ENCODE results near the gene SPATA33. TPM values are rescaled to one million over a fixed set of nuclear protein-coding genes. Genes with fewer than 3 reads are reported as not detected.

The SPATA33 gene
- total RNA-seq, 2 experiments from 2014 or later, result 4.4 to 7.1 TPM

DNA sequence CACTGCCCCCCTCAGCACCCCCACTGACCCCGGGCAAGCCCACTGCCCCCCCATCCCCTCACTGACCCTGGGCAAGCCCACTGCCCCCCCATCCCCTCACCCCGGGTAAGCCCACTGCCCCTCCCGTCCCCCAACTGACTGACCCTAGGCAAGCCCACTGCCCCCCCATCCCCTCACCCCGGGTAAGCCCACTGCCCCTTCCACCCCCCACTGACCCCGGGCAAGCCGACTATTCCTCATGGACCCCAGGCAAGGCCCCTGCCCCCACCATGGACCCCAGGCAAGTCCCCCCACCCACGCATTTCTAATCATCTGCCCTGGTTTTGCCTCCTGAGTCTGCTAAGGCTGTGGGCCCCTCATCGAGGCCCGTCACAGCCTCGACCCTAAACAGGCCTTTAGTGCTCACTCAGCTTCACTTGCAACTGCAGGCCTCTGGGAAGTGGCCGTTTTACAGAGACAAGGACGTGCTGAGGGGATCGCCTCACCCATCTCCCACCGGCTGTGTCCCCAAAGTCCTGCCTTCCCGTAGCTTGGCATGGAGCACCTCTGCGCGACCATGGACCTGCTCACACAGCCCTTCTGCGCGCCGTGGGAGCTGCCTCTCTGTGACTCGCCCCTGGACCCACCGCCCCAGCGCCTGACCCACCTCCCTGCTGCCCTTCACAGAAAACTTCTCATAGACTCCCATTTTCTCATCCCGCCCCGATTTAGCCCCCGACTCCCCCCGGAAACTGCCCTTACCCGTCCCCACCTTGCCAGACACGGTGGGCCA lies 59.5 kb downstream of the SPATA33 start:
- H3K4me3 Mint-ChIP-seq, result peak overlapping the region; percentile 38
- H3K36me3 Mint-ChIP-seq (ENCODE audit: low read depth), result peaks cover 2% of the 10 kb centered on the region
- ATAC-seq (ENCODE audit: poor library complexity), result no peak
- Histone ChIP-seq H3K27ac (ENCODE audit: low read depth in 1 of 2, low read length in 2 of 2) (no peak overlapping the region), H3K36me3 (ENCODE audit: insufficient read depth, low read length) (no peaks in the 10 kb centered on the region), H3K9me3 (ENCODE audit: control insufficient read depth in 1 of 2, insufficient read depth in 1 of 2, low read length in 2 of 2) (no peaks in the 10 kb centered on the region), H3K4me3 (ENCODE audit: low read length) (no peak overlapping the region), H3K4me1 (ENCODE audit: insufficient read depth, low read length) (peaks cover 25% of the 10 kb centered on the region), H3K27me3 (ENCODE audit: control insufficient read depth in 1 of 2, insufficient read depth in 2 of 2, low read length in 2 of 2) (peaks cover 0 to under 1% of the 10 kb centered on the region in 2 experiments)
- TF ChIP-seq, protein P1, sequence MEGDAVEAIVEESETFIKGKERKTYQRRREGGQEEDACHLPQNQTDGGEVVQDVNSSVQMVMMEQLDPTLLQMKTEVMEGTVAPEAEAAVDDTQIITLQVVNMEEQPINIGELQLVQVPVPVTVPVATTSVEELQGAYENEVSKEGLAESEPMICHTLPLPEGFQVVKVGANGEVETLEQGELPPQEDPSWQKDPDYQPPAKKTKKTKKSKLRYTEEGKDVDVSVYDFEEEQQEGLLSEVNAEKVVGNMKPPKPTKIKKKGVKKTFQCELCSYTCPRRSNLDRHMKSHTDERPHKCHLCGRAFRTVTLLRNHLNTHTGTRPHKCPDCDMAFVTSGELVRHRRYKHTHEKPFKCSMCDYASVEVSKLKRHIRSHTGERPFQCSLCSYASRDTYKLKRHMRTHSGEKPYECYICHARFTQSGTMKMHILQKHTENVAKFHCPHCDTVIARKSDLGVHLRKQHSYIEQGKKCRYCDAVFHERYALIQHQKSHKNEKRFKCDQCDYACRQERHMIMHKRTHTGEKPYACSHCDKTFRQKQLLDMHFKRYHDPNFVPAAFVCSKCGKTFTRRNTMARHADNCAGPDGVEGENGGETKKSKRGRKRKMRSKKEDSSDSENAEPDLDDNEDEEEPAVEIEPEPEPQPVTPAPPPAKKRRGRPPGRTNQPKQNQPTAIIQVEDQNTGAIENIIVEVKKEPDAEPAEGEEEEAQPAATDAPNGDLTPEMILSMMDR (IDR thresholded peaks at IDR 0.05), result no peak
- no peak overlapping the region for H3K27ac Mint-ChIP-seq
- H3K27me3 Mint-ChIP-seq, result no peaks in the 10 kb centered on the region
- peak in 1 of 14 experiments; percentile 29 for DNase-seq
- CTCF ChIA-PET, result no interaction called here
- POLR2A ChIA-PET, result interaction anchor here (1.6 kb wide), 1 partner anchor 11 kb away, joined by 5 read pairs; no protein-coding TSS in a partner anchor
- intact Hi-C loops (cut with DNase I, micrococcal nuclease), result no loop called here
- H3K4me1 Mint-ChIP-seq (ENCODE audit: low read depth), result peaks cover 11% of the 10 kb centered on the region
- H3K9me3 Mint-ChIP-seq, result no peaks in the 10 kb centered on the region

DNA sequence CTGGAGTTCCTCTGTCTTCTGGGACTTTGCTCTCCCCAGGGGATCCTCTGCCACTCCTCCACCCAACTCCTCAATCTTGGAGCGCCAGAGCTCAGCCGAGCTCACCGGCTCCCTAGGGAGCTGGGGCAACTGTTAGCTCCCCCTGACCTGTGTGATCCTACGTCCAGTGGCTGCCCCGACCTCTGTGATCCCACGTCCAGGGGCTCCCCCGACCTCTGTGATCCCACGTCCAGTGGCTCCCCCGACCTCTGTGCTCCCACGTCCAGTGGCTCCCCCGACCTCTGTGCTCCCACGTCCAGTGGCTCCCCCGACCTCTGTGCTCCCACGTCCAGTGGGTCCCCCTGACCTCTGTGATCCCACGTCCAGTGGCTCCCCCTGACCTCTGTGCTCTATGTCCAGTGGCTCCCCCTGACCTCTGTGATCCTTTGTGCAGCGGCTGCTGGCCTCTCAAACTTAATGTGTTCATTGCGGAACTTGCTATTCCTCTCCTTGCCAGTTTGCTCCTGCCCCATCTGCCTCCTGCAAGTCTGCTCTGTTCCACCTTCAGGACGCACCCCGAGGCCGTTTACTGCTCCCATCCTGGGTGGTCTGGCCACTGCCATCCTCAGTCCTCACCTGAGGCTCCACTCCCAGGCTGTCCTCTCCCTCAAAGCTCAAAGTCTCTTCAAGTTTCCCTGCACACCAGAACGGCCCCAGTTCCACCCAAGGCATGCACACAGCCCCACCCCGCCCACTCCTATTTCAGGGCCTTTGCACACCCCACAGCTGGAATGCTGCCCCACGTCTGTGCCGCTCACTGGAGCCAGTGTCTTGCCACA lies 60.3 kb downstream of the SPATA33 start:
- H3K4me1 Mint-ChIP-seq (ENCODE audit: low read depth), result peaks cover 16% of the 10 kb centered on the region
- no peak overlapping the region for H3K27ac ChIP-seq (ENCODE audit: low read depth in 1 of 2, low read length in 2 of 2)
- peaks cover 26% of the 10 kb centered on the region for H3K4me1 ChIP-seq (ENCODE audit: insufficient read depth, low read length)
- peaks cover 10% of the 10 kb centered on the region for H3K36me3 Mint-ChIP-seq (ENCODE audit: low read depth)
- CTCF ChIA-PET, result interaction anchor here (1.7 kb wide), 1 partner anchor 18 kb away, joined by 7 read pairs; no protein-coding TSS in a partner anchor
- peak overlapping the region; percentile 58 for H3K4me3 Mint-ChIP-seq
- no peaks in the 10 kb centered on the region for H3K27me3 ChIP-seq (ENCODE audit: control insufficient read depth in 1 of 2, insufficient read depth in 2 of 2, low read length in 2 of 2)
- intact Hi-C loops (cut with DNase I, micrococcal nuclease), result no loop called here
- no peak for ATAC-seq (ENCODE audit: poor library complexity)
- H3K36me3 ChIP-seq (ENCODE audit: insufficient read depth, low read length), result peaks cover 3% of the 10 kb centered on the region
- POLR2A ChIA-PET, result interaction anchor here (0.6 to 1.6 kb wide), 2 partner anchors 12 to 48 kb away, joined by 3 to 5 read pairs; no protein-coding TSS in a partner anchor
- H3K27me3 Mint-ChIP-seq, result no peaks in the 10 kb centered on the region
- no peak for DNase-seq
- no peak overlapping the region for H3K4me3 ChIP-seq (ENCODE audit: low read length)
- no peaks in the 10 kb centered on the region for H3K9me3 ChIP-seq (ENCODE audit: control insufficient read depth in 1 of 2, insufficient read depth in 1 of 2, low read length in 2 of 2)
- no peaks in the 10 kb centered on the region for H3K9me3 Mint-ChIP-seq
- peak overlapping the region; percentile 62 for H3K27ac Mint-ChIP-seq
- TF ChIP-seq, protein P1 (IDR thresholded peaks at IDR 0.05), result no peak

Other genes starting within 250 kb of the SPATA33 start
- 100 to 1,000 TPM; 200 to 211 TPM for gene ANKRD11, start 167.3 kb upstream of the SPATA33 start, total RNA-seq
- gene SPG7, start 149.4 kb upstream of the SPATA33 start, total RNA-seq, result 100 to 1,000 TPM; 163 to 167 TPM
- gene RPL13, start 97.2 kb upstream of the SPATA33 start, total RNA-seq, result 1,000 to 10,000 TPM; 4,971 to 5,051 TPM
- gene CPNE7, start 82.1 kb upstream of the SPATA33 start, total RNA-seq, result 1 to 10 TPM; 1.0 to 1.3 TPM
- not detected for gene DPEP1, start 44.2 kb upstream of the SPATA33 start, total RNA-seq
- gene CHMP1A, start 128 bp upstream of the SPATA33 start, total RNA-seq, result 10 to 100 TPM; 54.7 to 55.9 TPM
- gene CDK10, start 28.9 kb downstream of the SPATA33 start, total RNA-seq, result 10 to 100 TPM; 58.9 to 62.8 TPM
- gene SPATA2L, start 43.9 kb downstream of the SPATA33 start, total RNA-seq, result 10 to 100 TPM; 26.1 to 28.3 TPM
- 10 to 100 TPM; 18.5 to 21.8 TPM for gene VPS9D1, start 63.1 kb downstream of the SPATA33 start, total RNA-seq
- 100 to 1,000 TPM; 127 to 137 TPM for gene ZNF276, start 63.7 kb downstream of the SPATA33 start, total RNA-seq
- gene FANCA, start 158.8 kb downstream of the SPATA33 start, total RNA-seq, result 1 to 10 TPM; 4.1 to 5.0 TPM
- 1 to 10 TPM; 1.1 TPM for gene SPIRE2, start 170.6 kb downstream of the SPATA33 start, total RNA-seq
- gene TCF25, start 215.8 kb downstream of the SPATA33 start, total RNA-seq, result 100 to 1,000 TPM; 306 to 307 TPM